Hematopoietic multipotent progenitor cell treated with erythropoietin and hydrocortisone succinate and interleukin-3 and kit ligand, for 4 days (in vitro differentiated cells): ENCODE measurements around the gene MRNIP.

Experiments used
- DNase-seq: peaks from one replicate; pipeline ENCODE4 v3.0.0-alpha.2; 2015

Gene MRNIP

DNA sequence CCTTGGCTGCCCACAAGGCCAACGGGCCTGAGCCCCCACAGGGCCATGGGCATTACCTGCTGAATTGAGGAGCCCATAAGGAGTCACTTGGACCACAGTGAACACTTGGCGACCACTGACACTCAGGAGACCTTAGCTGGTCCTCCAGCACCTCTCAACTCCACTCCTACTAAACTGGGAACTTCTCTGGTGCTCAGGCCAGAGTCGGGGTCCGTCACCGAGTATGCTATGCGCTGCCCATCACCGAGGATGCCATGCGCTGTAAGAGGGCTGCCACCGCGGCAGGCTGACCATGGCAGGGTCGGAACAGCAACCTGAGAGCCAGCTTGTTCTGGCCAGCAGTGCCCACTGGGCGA is 38.5 kb downstream of the MRNIP start:
- no peak for DNase-seq

DNA sequence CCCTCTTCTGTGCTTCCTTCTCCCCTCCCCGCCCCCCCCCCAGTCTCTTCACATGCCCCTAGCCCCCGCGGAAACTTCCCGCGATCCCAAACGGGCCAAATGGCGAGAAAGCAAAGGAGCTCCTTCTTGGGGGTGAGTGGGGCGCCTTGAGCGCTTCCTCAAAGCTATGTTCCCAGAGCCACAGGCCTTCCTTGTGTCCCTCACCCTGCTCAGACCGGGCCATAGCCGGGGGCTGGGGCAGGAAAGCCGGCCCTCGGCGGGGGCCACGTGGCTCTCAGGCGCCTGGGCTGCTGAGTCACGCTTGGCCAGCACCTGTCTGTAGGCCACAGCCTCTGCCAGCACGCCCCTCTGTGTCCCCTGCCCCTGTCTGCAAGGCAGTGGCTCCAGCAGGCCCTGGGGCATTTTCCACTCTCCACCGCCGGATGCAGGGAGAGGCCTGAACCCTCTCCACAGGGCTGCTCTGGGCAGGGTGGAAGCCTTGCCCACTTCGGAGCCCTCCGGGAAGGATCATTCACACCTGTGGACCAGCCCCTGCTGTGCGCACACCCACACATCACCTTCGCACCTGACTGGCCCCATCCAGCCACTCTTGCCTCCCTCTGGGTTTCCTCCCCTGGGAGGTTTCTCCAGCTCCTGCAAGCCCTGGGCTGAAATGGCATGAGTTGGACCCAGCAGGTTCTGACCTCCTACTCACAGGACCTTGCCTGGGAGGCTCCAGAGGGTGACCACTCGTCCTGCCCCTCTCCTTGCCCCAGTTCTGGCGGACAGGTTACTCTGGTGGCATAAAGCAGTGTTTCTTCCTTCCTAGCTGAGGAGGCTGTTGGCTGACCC is 39.1 kb downstream of the MRNIP start:
- DNase-seq: peak; percentile 66

DNA sequence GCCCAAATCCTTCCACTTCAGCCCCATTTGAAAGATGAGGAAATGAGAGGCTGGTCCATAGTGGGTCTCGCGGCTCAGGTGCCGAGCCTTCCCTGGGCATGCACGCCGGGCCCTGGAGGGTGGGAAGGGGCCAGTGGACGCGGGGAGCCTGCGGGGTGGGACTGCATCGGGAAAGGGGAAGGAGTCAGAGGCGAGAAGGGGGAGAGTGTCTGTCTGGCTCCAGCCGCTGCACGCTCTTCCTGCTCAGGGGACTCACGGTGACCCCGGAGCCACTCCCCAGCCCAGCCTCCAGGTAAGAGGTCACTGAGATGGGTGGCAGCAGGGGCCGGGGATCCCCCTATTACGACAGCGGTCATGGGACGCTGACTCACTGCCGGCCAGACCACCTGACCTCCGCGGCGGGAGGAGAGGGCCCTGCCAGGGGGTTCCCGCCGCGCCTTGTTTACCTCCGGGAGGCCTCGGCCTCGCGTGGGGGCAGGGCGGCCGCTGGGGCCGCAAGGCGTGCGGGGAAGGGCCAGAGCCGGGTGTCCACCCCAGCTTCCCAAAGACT is 39.8 kb downstream of the MRNIP start:
- DNase-seq: peak; percentile 93

DNA sequence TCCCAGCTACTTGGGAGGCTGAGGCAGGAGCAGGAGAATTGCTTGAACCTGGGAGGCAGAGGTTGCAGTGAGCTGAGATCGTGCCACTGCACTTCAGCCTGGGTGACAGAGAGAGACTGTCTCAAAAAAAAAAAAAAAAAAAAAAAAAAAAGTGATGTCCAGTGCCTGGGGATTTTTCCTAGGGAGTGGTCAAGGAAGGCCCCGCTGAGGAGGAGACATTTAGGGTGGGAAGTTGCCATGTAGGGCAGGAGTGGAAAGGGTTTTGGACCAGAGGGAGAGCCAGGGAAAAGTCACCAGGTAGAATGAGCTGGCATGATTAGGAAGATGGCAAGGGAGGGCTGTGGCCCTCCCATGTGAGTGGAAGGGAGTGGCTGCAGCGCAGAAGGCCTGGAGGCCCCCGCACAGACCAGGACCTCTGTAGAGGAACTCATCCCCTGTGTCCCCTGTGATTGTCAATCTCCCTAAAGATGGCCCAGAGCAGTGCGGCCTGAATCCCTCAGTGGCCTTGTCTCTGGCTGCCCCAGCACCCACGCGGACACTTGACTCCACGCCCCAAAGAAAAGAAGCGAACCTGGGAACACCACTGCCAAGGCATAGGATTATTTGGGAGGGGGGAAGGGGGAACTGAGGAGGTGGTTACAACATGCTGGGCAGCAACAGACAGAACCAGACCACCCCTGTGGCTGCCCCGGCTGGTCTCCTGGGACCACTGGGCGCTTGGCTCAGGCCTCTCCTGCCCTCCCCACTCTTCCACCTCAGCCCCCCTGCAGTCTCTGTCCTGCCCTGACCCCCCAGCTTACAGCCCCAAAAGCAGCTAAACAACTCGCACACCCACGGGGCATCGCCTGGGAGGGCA is 40.5 kb downstream of the MRNIP start:
- no peak for DNase-seq

DNA sequence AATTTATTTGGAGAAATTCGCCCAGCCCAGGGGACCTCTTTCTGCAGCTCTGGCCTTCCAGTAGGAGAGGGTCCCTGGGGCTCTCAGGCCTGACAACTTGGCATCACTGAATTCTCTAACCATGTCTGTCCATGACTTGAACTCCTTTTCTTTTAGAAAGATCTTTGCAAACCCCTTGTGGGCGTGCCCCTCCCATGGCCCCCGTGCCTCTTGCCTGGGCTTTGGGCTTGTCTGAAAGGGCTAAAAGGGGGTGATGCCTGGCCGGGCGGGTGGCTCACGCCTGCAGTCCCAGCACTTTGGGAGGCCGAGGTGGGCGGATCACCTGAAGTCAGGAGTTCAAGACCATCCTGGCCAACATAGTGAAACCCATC is 41.2 kb downstream of the MRNIP start:
- DNase-seq: no peak

DNA sequence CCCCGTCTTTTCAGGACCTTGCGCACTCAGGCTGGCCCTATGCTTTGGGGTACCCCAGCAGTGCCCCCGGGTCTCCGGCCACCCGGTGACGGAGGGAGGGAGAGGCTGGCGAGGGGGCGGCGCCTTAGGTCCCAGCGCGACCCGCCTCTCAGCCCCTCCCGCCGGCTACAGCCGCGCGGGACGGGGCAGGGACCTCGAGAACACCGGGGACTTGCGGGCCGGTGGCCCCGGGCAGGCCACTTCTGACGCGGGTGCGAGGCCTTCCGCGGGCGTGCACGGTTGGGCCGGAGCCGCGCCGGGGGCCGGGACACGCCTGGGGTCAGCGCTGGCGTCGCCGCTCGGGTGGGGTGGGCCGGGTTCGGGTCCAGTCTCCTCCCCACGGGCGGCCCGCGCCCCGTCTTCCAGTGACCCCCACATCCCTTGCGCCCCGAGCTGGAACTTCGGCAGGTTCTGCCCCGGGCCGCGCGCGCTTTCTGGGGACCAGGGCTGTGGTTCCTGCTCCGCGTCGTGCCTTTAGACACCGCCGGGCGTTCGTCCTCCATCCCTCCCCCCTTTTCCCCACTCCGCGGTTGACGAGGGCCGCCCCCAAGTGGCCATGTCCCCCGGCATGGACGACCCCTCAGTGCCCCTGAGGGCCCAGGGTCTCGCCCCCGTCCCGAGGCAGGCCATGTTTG is 41.7 kb downstream of the MRNIP start:
- peak; percentile 52 for DNase-seq

DNA sequence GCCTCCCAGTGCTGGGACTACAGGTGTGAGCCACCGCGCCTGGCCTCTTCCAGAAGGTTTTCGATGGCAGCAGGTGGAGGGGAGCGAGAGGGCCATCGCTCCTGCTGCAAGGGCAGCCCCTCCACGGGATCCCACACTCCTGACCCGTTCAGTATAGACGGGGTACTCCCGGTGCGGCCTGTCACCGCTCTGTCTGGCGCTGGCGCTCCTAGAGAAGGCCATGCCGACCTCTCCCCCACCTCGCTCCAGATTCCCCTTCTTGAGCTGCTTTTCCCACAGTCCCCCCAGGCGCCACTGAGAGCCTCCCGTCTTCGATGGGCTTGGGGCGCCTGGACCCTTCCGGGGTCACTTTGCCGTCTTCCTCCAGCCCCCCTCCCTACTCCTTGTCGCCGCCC is 42.2 kb downstream of the MRNIP start:
- no peak for DNase-seq

DNA sequence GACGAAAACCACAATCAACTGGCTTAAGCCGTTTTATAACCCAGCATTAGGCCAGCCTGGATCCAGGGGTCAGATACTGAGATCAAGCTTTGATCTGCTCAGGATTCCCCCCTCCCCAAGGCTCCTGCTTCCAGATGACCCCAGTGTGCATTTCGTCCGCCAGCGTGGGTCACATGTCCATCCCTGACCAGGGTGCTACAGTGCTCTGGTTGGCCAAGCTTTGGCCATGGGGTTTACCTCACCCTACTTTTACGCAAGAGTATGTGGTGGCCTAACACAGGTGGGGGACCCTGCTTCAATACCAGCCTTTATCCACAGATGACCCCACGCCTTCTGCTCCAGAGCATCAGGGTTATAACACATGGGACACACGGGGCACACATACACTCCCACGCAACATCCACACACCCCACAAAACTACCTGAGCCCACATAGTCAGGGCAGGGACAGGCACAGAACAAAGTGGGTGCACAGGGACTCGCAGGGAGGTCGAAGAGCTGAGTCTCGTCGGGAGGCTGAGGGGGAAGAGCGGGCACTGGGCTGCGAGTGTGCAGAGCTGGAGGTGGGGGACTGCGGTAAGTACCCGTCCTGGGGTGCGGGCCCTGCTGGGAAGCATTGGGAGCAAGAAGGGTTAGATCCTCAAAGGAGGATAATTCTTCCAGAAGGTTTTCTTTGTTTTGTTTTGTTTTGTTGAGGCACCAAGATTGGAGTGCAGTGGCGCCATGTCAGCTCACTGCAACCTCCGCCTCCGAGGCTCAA is 42.9 kb downstream of the MRNIP start:
- no peak for DNase-seq

DNA sequence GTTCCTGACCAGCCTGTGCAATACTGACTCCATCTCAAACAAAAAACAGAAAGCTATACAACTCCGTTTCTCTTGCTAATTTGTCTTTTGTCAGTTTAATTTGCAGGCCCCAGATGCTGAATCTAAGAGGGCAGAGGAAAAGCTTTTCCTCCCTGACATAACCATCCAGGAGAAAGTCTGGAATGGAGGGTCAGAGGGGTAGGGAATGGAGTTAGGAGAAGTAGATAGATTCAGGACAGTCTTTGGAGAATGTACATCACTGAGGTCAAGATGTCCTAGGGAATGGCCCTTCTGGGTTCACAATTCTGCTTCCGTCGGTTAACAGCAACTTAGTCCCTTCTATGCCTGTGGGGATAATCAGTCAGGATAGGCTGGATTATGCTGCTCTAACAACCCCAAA is 44.5 kb downstream of the MRNIP start:
- no peak for DNase-seq

DNA sequence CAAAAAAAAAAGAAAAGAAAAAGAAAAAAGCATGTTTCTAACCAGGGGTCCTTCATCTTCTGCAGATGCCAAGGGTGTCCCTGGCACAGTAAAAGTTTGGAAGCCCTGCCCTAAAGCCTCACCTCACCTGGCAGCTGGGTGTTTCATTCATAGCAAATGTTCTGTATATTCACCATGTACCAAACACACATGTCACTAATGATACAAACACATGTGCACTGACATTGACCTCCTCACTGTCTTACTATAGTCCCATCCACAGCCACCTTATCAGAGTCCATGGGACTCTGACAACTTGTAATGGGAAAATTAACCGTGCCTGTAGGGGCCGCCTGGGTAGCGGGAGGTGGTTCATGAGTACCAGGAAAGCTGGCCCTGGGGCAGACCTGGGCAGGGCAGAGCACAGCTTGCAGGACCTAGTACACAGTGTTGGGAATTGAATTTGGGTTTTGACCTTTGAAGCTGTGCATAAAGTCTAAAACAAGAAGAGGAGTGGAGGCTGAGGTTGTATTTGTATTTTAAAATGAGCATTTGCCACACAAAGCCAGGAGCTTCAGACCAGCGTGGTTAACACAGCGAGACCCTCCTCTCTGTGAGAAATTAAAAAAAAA is 45.5 kb downstream of the MRNIP start:
- DNase-seq: no peak

DNA sequence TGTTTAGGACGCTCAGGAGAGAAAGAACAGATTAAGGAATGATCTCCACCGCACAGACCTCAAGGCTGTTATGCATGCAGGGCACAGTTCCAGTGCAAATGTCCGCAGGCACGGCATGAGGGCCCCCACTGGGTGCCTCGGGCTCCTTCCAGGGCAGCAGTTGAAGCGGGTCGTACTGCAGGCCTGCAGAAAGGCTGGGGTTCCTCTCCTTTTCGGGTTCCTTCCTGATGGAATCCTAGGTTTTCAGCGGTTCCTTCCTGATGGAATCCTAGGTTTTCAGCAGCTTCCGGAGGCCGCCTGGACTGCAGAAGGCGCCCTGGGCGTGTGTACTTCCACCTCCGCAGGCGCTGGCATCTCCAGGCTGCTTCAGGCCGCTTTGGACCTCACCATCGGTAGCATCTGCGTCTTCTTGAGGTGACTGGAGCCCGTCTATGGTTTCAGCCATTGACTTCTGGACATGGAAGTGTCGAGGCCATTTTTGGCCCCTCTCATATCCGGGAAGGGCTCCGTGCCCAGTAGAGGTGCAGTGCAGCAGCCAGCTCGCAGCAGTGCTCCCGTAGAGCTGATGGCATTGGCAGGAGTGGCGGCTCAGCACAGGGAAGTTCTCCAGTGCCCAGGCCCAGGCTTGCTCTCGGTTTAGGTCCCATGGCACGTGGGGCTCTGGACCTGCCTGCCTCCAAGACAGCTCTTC is 46.3 kb downstream of the MRNIP start:
- DNase-seq: no peak

DNA sequence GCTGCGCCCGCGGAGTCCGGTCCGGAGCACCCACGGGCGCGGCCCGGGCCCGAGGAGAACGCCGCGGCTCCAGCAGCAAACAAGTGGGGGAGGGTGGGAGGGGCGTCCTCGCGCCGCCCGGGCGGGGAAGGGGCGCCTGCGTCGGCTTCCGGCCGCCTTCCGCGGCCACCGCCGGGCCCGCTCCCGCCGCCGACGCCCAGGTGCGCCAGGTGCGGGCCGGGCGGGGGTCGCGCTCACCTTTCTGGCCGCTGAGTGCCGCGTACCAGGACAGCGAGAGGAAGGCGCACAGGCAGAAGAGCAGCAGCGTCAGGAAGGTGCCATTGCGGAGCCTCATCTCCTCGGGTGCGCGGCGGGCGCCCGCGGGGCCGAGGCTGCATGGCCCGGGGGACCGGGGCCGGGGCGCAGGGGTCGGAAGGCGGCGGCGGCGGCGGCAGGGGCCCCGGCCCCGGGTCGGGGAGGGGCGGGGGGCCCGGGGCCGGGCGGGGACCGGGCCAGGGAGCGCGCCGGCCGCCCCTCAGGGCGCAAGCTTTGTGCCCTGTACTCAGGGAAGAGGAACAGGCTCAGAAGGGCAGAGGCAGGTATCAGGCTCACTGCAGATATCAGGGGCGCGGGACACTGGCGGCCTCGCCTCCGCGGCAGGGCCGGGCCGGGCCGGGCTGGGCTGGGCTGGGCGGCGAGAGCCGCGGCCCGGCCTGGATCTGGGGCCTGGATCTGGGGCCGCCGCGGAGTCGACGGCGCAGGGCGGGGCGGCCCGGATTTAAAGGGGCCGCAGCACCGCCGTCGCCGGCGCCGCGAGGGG is 52.2 kb downstream of the MRNIP start, which contains the start of gene MGAT4B:
Gene MGAT4B, minus strand, starts transcription at position 617 of the 799 bp plus-strand sequence. Its CDS starts 283 bp downstream, at position 334.
- DNase-seq: peak; percentile 93

DNA sequence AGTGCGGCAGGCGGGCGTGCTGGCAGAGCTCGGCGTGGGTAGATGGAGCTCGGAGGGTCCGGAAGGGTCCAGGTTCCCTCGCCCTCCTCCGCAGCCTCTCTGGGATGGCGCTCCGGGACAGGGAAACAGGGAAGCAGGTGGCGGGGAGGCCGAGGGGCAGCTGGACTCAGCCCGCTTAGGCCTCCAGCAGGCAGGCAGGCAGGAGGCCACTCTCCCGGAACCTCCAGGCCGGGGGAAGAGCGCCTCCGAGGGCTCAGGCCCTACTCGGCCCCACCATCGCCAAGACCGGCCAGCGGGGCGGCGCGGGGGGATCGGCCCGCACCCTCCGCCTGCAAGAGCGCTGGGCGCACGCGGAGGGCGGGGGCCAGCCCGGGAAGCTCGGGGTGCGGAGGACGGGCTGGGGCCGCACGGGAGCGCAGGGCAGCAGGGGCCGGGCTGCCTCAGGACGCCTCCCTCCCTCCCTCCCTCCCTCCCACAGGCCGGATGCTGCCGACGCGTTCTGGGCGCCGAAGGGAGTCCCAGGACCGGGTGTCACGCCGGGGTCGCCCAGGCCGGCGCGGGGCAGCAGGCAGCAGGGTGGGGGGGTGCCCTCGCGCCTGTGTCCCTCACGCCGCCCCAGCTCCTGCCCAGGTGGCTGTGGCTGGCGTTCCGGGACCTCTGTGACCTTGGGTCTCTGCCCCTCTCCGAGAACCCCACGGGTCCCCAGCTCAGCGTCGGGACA is 52.9 kb downstream of the MRNIP start:
- peak; percentile 79 for DNase-seq

DNA sequence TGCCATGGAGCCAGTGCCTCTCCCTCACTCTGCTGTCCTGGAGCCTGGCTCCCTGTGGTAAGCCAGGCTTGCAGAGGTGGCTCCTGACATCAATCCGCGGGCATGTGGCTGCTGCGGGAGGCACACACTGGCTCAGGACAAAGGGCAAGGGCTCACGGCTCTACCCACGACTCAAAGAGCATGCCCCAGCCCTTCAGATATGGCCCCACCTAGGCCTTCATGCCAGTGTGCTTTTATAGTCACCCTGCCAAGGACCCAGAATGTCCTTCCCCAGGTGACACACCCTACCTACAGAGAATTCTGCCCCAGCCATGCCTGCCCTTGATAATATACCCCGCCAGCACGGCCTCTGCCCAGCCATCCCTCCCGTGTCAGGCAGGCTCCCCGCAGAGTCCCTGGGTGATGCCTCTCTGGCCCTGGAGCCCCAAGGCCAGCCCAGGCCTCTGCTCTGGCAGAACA is 53.5 kb downstream of the MRNIP start:
- DNase-seq: peak; percentile 41

DNA sequence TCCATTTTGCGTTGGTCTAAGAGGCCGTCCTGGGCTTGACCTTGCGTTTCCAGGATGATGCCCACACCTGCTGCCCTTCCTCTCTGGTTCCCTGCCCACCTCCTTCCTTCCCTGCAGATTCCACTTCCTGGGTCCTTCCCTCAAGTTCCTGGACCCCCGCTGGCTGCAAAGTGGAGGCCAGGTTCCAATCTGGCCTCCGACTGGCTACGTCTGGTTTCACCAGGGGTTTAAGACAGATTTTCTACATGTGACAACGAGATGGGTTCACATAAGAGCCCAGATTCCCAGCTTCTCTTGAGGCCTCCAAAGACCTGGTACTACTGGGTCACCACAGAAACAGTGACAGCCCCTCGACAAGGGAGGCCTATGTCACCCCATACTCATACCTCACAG is 54.1 kb downstream of the MRNIP start:
- DNase-seq: peak; percentile 13

DNA sequence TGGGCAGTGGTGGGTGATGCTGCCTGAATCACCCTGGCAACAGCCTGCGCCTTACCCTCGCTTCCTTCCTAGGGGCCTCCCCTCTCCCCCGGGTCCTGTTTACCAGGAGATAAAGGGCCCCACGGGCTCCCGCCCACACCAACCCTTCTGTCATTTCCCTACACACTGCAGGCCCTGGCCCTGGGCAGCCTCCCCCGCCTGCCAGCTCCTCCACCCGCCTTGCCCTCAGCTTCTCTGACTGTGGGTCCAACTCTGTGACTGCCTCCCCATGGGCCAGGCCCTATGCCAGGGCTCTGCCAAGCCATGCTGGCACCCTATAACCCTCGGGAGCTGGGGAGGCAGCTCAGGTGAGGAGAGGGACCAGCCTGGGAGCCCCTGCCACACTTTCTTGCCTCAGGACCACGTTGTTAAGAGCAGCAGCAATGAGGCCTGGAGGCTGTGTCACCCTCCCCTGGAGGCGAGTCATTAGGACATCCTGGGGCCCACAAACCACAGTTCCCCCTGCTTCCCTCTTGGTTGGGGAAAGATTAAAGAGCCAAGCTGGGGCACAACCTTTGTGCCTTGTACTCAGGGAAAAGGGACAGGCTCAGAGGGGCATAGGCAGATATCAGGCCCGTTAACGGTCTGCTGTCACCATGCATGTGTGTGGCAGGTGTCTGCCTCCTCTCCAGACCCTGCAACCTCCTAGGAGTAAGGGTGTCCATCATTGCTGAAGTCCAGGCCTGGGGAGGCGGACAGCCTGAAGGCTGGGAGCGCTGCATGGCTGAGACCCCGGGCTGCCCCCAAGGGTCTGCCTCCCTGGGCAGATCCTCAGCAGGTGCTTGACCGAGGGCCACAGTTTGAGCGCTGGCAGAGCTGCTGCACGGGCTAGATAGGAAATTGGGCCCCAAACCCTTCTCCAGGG is 54.7 kb downstream of the MRNIP start:
- peak; percentile 95 for DNase-seq

DNA sequence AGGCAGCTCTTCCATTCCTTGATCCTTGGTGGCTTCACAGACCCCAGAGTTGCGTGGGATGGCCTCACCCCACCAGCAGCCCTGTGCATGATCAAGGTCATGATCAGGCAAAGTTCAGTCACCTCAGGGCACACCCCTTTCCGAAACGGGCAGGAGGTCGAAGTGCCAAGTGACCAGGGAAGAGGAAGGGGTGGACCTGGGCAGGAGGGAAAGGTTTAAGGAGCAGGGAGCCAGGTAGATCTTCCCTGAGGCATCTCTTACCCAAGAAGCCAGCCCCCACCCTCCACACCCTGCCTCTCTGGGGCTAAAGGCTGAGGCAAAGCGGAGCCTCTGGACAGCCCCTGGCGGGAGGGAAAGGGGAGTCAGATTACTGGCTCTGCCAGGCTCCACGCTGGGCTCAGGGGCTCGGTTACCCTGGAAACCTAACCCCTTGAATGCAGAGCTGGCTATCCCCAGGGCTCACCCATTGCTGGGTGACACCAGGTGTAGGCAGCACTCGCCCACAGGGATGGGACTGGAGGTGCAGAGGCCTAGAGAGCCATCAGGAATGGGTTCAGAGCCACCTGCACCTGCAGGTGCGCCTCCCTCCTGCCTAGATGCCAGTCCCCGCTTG is 55.6 kb downstream of the MRNIP start:
- DNase-seq: peak; percentile 42
